SH-SY5Y (cell line): ENCODE results near the gene GNG7.

Source experiments
- GATA2 ChIP-seq: IDR thresholded peaks from 2 replicates; pipeline ENCODE4 v1.6.1; 2011; ENCODE audit warnings: mild to moderate bottlenecking, low read depth, low read length
- GATA3 ChIP-seq: IDR thresholded peaks from 2 replicates; pipeline ENCODE4 v1.6.1; 2011; ENCODE audit warnings: low read depth, mild to moderate bottlenecking, low read length, moderate library complexity

DNA sequence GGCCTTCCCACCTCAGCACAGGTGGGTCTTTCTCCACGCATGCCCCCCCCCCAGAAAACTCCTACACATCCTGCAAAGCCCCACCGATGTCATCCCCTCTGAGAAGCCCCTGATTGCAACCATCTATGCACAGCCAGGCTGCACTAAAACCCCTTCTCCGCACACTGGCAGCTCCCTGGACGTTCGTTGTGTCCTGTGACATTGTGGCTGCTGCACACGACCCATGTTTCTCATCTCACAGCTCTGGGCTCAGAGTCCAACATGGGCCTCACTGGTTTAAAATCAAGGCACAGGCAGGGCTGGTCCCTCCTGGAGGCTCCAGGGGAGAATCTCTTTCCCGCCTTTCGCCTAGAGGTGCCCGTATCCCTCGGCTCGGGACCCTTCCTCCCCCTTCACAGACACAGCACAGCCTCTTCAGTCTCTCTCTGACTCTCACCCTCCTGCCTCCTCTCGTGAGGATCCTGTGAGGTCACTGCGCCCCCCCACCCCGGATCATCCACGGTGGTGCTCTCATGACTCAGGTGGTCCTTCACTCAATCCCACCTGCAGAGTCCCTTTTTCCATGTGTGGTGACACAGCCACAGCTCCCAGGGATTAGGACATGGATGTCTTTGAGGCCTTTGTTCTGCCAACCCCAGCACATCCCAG lies 155.3 kb downstream of the GNG7 start:
- TF ChIP-seq GATA2: no peak
- no peak for TF ChIP-seq GATA3
